Prostate gland (tissue), 1 donor: Measurements from ENCODE around the gene ARHGEF17.

Source experiments
- POLR2A ChIP-seq: fragments of 450-650 bp; IDR thresholded peaks from one replicate; pipeline ENCODE4 v1.6.1; 2016; ENCODE audit warnings: antibody characterized with exemption, mild to moderate bottlenecking
- POLR2AphosphoS5 ChIP-seq: sonication (generic); formaldehyde crosslinking; IDR thresholded peaks from one replicate; pipeline ENCODE4 v1.6.1; 2017; ENCODE audit warnings: antibody characterized with exemption

GRCh38 chr11:73280626-73281025 is 27.4 kb upstream of the ARHGEF17 start:
- TF ChIP-seq POLR2AphosphoS5 (no peak), POLR2A (no peak)
